ENCODE measurements around the gene PARVB.

Gene PARVB

GRCh38 chr22:44187652-44188230, 163.6 kb downstream of the PARVB start:
- H3K4me3 ChIP-seq (replicated peaks; ENCODE audit: low read depth, low read length), result no peak overlapping the region
- no peak for DNase-seq (ENCODE audit: low read depth)
- TF ChIP-seq CTCF (IDR thresholded peaks at IDR 0.05; ENCODE audit: low read length, missing control alignments), result no peak

- DNase-seq (ENCODE audit: low read depth), result no peak
- H3K4me3 ChIP-seq (replicated peaks; ENCODE audit: low read depth, low read length), result no peak overlapping the region
- no peak for TF ChIP-seq CTCF (IDR thresholded peaks at IDR 0.05; ENCODE audit: low read length, missing control alignments)
These were observed 164.2 kb downstream of the PARVB start for GRCh38 chr22:44188316-44188715.

- no peak for TF ChIP-seq CTCF (IDR thresholded peaks at IDR 0.05; ENCODE audit: low read length, missing control alignments)
- no peak overlapping the region for H3K4me3 ChIP-seq (replicated peaks; ENCODE audit: low read depth, low read length)
- no peak for DNase-seq (ENCODE audit: low read depth)
These were observed 165.0 kb downstream of the PARVB start for GRCh38 chr22:44188986-44189630.

GRCh38 chr22:44190381-44190976, 166.4 kb downstream of the PARVB start:
- no peak for DNase-seq (ENCODE audit: low read depth)
- no peak for TF ChIP-seq CTCF (IDR thresholded peaks at IDR 0.05; ENCODE audit: low read length, missing control alignments)
- H3K4me3 ChIP-seq (replicated peaks; ENCODE audit: low read depth, low read length), result no peak overlapping the region

- H3K4me3 ChIP-seq (replicated peaks; ENCODE audit: low read depth, low read length), result no peak overlapping the region
- no peak for TF ChIP-seq CTCF (IDR thresholded peaks at IDR 0.05; ENCODE audit: low read length, missing control alignments)
- DNase-seq (ENCODE audit: low read depth), result no peak
These were observed 166.9 kb downstream of the PARVB start for GRCh38 chr22:44191036-44191454.

GRCh38 chr22:44192098-44192815, 168.2 kb downstream of the PARVB start:
- peak; percentile 7 for DNase-seq (ENCODE audit: low read depth)
- TF ChIP-seq CTCF (IDR thresholded peaks at IDR 0.05; ENCODE audit: low read length, missing control alignments), result no peak
- no peak overlapping the region for H3K4me3 ChIP-seq (replicated peaks; ENCODE audit: low read depth, low read length)

All from fibroblast of pulmonary artery (primary cell).